Right lobe of liver (tissue), 6 donors: ENCODE results near the gene DST. TPM values are rescaled to one million over a fixed set of nuclear protein-coding genes. Genes with fewer than 3 reads are reported as not detected.

ENCODE experiments used
- ATAC-seq, 4 donors: fragments of 200-7000 bp; cut with Tn5 transposase; one replicate each; pipeline ENCODE4 v1.9.1; 2020; ENCODE audit warnings: mild to moderate bottlenecking in 4 of 4, moderate library complexity in 4 of 4
- DNase-seq, 3 donors: peaks; one replicate each; pipeline ENCODE4 v3.0.0-alpha.2; 2020
- H3K27ac ChIP-seq, 3 donors: fragments of 200-600 bp; one replicate each; pipeline ENCODE4 v1.8.0; 2022
- H3K27me3 ChIP-seq, 2 donors: fragments of 200-600 bp; one replicate each; pipeline ENCODE4 v1.8.0; 2022
- H3K36me3 ChIP-seq, 4 donors: fragments of 200-600 bp; sonication (generic) in 1 of 4; one replicate each; pipeline versions ENCODE4 v1.5.1 to v1.8.0; 2017 to 2022; ENCODE audit warnings: control low read depth in 1 of 4
- H3K4me1 ChIP-seq, 4 donors: fragments of 200-600 bp; sonication (generic) in 1 of 4; one replicate each; pipeline versions ENCODE4 v1.5.1 to v1.8.0; 2017 to 2022; ENCODE audit warnings: control low read depth in 1 of 4
- H3K4me3 ChIP-seq, 3 donors: fragments of 200-600 bp; one replicate each; pipeline ENCODE4 v1.8.0; 2022
- H3K9me3 ChIP-seq, 4 donors: fragments of 200-600 bp; sonication (generic) in 1 of 4; one replicate each; pipeline versions ENCODE4 v1.5.1 to v1.8.0; 2017 to 2022; ENCODE audit warnings: control low read depth in 1 of 4
- POLR2A ChIP-seq: fragments of 450-650 bp; IDR thresholded peaks from one replicate; pipeline ENCODE4 v1.6.1; 2017; ENCODE audit warnings: antibody characterized with exemption, mild to moderate bottlenecking
- WGBS: methylation state at CpG from one replicate; pipeline ENCODE4 v1.1.6; 2018; ENCODE audit warnings: low coverage, low lambda C conversion rate; ENCODE audit not compliant: insufficient coverage; ENCODE audit errors: missing lambda C conversion rate; 5-methylcytosine and 5-hydroxymethylcytosine counted together
- intact Hi-C, 2 donors: fragments of 100-400 bp; cut with DNase I; formaldehyde crosslinking; loops; one replicate each; pipeline versions ENCODE4 v1.11.2 to v1.14.1; 2022
- total RNA-seq, 6 experiments: library from RNA; depleted of rRNA in 2 of 6; stranded (reverse); fragments of >200 nt in 2 of 6; fragmentation: NEBNext Ultra II Directional in 3 of 6; extraction: Animal tissue kit (Norgen Biotek cat#: 25700) in 3 of 6; gene quantifications; one replicate each; pipeline versions ENCODE4 v1.1.0 to v1.2.4, GENCODE V29; 2016 to 2023
- TF ChIP-seq, protein P1 (sequence below), 4 donors: fragments of 200-600 bp in 3 of 4; fragments of 450-650 bp in 1 of 4; IDR thresholded peaks; one replicate each; pipeline versions ENCODE4 v1.5.1 to v1.8.0; 2016 to 2022; ENCODE audit warnings: antibody characterized with exemption in 4 of 4, mild to moderate bottlenecking in 2 of 4
- donor health status: DM: no; HTN: yes; CAD: no.
- donor health status: DM: no; HTN: no; CAD: no.
- donor health status: DM: no; HTN: no; CAD: no.
- donor health status: DM: no; HTN: yes; CAD: no.
- donor health status: DM: no; HTN: yes; CAD: no.

The DST gene
- total RNA-seq, 6 experiments from 2014 or later = 92.1 to 207 (median 156) TPM

DNA sequence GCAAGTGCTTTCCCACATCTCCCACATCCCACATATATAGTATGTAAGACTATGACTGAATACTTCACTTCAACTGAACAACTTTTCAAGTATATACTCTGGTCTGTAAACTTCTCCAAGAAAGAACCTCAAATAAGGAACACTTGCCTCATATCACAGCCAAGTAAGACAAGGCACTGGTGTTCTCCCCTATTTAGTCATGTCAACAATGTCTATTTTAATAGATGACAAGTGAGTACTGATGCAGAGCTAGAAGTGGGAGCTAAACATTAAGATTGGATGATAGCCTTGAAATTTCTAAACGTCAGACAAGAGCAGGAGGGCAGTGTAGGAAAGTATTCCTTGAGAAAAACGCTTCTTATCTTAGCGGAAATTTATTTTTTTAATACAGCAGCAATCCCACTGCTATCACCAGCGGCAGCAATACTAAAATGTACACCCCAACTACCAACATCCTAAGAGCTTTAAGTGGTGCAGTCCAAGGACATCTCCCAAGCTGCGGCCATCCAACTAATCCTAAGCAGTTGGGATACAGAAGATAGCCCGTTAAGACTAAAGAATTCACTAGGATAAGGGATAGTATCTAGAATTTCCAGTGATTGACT lies 29.3 kb downstream of the DST start:
- no peak overlapping the region for H3K27ac ChIP-seq
- 89% methylated on average over 6 of the region's 6 CpGs for WGBS
- TF ChIP-seq, protein P1, sequence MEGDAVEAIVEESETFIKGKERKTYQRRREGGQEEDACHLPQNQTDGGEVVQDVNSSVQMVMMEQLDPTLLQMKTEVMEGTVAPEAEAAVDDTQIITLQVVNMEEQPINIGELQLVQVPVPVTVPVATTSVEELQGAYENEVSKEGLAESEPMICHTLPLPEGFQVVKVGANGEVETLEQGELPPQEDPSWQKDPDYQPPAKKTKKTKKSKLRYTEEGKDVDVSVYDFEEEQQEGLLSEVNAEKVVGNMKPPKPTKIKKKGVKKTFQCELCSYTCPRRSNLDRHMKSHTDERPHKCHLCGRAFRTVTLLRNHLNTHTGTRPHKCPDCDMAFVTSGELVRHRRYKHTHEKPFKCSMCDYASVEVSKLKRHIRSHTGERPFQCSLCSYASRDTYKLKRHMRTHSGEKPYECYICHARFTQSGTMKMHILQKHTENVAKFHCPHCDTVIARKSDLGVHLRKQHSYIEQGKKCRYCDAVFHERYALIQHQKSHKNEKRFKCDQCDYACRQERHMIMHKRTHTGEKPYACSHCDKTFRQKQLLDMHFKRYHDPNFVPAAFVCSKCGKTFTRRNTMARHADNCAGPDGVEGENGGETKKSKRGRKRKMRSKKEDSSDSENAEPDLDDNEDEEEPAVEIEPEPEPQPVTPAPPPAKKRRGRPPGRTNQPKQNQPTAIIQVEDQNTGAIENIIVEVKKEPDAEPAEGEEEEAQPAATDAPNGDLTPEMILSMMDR (IDR thresholded peaks at IDR 0.05) = no peak
- no peak for TF ChIP-seq POLR2A
- no peaks in the 10 kb centered on the region for H3K9me3 ChIP-seq
- peaks cover 3 to 19% (median 8%) of the 10 kb centered on the region in 4 donors for H3K36me3 ChIP-seq
- DNase-seq (no peak), ATAC-seq (no peak)
- no peak overlapping the region for H3K4me3 ChIP-seq
- intact Hi-C loops = no loop called here
- H3K27me3 ChIP-seq = no peaks in the 10 kb centered on the region
- no peaks in the 10 kb centered on the region for H3K4me1 ChIP-seq

DNA sequence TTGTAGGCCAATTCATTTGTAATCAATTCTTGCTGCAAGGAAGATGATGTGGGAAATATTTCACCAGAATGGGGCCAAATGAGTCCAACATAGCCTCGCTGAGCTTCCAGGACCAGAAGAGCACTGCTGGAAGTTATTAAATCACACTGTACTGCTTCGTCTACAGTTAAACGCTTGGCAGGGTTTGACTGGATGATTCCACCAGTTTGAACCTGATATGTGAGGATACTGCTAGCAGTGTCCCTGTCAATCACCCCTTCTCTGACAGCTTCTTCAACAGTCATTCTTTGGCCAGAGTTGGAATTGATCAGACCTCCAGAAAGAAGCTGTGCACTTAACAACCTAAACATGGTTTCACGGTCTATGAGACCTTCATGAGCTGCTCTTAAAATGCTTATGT lies 34.4 kb downstream of the DST start:
- no peaks in the 10 kb centered on the region for H3K27me3 ChIP-seq
- peaks cover 0 to 17% (median 3%) of the 10 kb centered on the region in 4 donors for H3K36me3 ChIP-seq
- H3K9me3 ChIP-seq = no peaks in the 10 kb centered on the region
- no peaks in the 10 kb centered on the region for H3K4me1 ChIP-seq
- no peak for DNase-seq
- WGBS = 87% methylated on average over 3 of the region's 4 CpGs
- ATAC-seq = no peak
- H3K27ac ChIP-seq = no peak overlapping the region
- intact Hi-C loops = no loop called here
- no peak overlapping the region for H3K4me3 ChIP-seq
- TF ChIP-seq POLR2A = no peak
- TF ChIP-seq, protein P1 (IDR thresholded peaks at IDR 0.05) = no peak

DNA sequence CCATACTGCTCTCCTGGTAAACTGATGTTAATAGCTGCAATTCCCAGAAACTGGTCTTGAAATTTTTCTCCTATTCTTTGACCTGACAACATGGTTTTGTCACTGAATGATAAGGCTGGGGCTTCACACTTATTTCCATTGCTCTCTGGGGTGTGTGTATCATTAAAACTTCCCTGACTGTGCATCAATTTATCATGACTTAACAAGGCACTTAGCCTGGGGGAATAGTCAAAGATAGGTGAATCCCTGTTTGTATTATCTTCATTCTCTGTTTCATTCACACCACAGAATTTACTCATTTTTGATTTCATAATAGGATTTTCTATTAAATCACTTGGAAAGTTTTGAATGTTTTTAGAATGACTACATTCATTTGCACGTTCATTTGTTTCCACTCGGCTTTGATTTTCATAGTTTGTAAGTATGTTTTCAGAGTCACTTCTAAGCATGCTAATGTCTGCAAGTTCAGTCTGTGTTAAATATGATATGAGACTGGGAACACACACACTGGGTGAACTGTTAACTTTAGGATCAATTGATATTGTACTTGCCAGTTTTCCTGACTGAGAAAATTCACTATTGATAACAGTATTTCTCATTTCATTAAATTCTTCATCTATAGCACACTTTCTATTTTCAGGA lies 35.5 kb downstream of the DST start:
- H3K4me3 ChIP-seq = no peak overlapping the region
- no peaks in the 10 kb centered on the region for H3K9me3 ChIP-seq
- no peaks in the 10 kb centered on the region for H3K4me1 ChIP-seq
- intact Hi-C loops = no loop called here
- 69% methylated on average over 2 of the region's 2 CpGs for WGBS
- no peak for ATAC-seq
- H3K36me3 ChIP-seq = peaks cover 0 to 28% (median 10%) of the 10 kb centered on the region in 4 donors
- no peak for DNase-seq
- H3K27ac ChIP-seq = no peak overlapping the region
- no peaks in the 10 kb centered on the region for H3K27me3 ChIP-seq
- TF ChIP-seq, protein P1 (IDR thresholded peaks at IDR 0.05) = no peak
- TF ChIP-seq POLR2A = no peak

DNA sequence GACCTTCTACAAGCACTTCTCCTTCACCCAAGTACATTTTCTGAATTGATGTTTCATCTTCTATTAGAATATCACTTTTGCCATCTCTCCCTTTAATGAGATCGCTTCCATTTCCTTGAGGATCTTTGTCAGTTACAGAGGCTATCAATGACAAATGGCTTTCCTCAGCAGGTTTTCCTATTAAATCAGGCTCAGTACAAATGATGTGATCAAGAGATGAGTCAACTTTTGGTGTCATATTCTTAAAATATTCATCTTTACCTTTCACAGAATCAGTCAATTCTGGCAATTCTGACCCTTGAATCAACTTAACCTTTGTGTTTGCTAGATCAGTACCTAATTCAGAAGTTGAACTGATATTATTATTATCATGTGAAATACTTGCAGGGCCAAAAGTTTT lies 37.3 kb downstream of the DST start:
- intact Hi-C loops = no loop called here
- Histone ChIP-seq H3K9me3 (no peaks in the 10 kb centered on the region), H3K36me3 (peaks cover 0 to 43% (median 23%) of the 10 kb centered on the region in 4 donors), H3K4me3 (no peak overlapping the region), H3K27me3 (no peaks in the 10 kb centered on the region), H3K4me1 (no peaks in the 10 kb centered on the region), H3K27ac (no peak overlapping the region)
- DNase-seq (no peak), ATAC-seq (no peak)
- 100% methylated on average over 1 of the region's 1 CpG for WGBS
- no peak for TF ChIP-seq POLR2A
- TF ChIP-seq, protein P1 (IDR thresholded peaks at IDR 0.05) = no peak
